Epithelial cell of esophagus (primary cell): ENCODE results near the gene IGSF9.

Source experiments
- DNase-seq: peaks from one replicate; pipeline ENCODE4 v3.0.0; 2010; ENCODE audit warnings: low read depth
- H3K4me3 ChIP-seq: 2 replicates; pipeline ENCODE4 v1.5.1; 2011; ENCODE audit warnings: mild to moderate bottlenecking, low read length, control low read depth
- TF ChIP-seq, protein P1 (sequence below): IDR thresholded peaks from 2 replicates; pipeline ENCODE4 v1.5.1; 2011; ENCODE audit warnings: low read depth, mild to moderate bottlenecking, low read length, control low read depth, inconsistent platforms; ENCODE audit not compliant: insufficient read depth; ENCODE audit errors: missing control alignments

IGSF9 gene

GRCh38 chr1:159920202-159920601 is 25.2 kb downstream of the IGSF9 start:
- TF ChIP-seq, protein P1, sequence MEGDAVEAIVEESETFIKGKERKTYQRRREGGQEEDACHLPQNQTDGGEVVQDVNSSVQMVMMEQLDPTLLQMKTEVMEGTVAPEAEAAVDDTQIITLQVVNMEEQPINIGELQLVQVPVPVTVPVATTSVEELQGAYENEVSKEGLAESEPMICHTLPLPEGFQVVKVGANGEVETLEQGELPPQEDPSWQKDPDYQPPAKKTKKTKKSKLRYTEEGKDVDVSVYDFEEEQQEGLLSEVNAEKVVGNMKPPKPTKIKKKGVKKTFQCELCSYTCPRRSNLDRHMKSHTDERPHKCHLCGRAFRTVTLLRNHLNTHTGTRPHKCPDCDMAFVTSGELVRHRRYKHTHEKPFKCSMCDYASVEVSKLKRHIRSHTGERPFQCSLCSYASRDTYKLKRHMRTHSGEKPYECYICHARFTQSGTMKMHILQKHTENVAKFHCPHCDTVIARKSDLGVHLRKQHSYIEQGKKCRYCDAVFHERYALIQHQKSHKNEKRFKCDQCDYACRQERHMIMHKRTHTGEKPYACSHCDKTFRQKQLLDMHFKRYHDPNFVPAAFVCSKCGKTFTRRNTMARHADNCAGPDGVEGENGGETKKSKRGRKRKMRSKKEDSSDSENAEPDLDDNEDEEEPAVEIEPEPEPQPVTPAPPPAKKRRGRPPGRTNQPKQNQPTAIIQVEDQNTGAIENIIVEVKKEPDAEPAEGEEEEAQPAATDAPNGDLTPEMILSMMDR = no peak
- DNase-seq = no peak
- no peak overlapping the region for H3K4me3 ChIP-seq

DNA sequence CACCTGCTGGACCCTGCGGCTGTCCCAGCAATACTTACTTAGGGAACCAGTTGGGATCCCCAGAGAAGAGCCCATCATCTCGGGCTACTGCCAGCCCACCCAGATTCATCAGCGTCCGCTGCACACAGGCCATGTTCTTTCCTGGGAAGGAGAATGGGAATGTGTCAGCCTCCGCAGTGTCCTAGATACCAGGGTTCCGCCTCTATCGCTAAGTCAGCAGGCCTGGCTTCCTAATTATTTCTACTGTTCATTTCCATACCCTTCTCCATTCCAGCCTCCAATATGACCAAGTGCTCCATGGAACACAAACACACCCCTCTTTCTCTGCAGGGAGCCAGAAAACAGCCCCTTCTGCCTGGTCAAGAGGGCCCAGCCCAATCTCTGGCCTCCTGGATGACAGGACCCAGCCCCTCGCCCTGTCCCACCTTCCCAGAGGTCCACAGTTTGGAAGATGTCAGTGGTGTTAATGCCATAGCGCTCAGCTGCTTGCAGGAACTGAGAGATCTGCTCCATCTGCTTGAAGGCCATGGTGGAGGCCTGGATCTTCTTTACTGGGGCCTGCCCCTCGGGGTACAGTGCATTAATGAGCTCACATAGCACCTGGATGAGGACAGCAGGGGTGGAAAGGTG is 26.1 kb downstream of the IGSF9 start:
- no peak overlapping the region for H3K4me3 ChIP-seq
- TF ChIP-seq, protein P1 = no peak
- DNase-seq = no peak

DNA sequence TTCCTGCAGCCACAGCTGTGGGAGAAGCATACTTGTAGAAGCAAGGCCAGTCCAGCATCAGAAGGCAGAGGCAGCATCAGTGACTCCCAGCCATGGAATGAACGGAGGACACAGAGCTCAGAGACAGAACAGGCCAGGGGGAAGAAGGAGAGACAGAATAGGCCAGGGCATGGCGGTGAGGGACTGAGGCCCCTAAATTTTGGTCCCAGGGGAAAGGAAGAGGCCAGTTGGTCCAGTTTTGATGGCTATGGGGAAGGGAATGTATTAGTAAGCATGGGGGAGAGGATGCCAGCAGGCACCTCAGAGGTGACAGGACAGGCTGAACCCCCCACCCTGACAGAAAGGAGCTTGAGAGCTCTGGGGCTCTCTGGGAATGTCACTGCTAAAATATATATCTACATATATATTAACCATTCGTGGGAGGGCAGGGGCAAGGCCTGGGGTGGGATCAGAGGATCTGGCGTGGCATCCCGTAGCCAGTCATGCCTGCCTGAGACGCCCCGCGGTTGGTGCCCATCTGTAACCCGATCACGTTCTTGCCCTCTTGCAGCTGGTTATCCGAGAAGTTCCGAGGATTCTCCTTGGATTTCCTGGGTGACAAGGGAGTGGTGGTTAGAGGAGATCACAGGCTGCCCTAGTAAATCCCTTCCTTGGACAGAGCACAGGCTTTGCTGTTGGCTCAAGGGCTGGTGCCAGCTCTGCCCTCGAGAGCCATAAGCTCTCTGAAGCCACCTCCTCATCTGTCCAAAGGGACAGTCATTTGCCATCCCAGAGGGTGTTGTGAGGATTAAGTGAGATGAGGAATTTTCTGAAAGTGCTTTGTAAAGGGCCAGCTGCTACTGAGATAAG is 26.8 kb downstream of the IGSF9 start:
- DNase-seq = no peak
- TF ChIP-seq, protein P1 = no peak
- no peak overlapping the region for H3K4me3 ChIP-seq

- peak; percentile 36 for DNase-seq
- H3K4me3 ChIP-seq = no peak overlapping the region
- TF ChIP-seq, protein P1 = no peak
Measured at GRCh38 chr1:159917533-159918351, 27.7 kb downstream of the IGSF9 start.

GRCh38 chr1:159916242-159917051 is 29.0 kb downstream of the IGSF9 start:
- H3K4me3 ChIP-seq = no peak overlapping the region
- TF ChIP-seq, protein P1 = peak; percentile 13
- DNase-seq = peak; percentile 92

DNA sequence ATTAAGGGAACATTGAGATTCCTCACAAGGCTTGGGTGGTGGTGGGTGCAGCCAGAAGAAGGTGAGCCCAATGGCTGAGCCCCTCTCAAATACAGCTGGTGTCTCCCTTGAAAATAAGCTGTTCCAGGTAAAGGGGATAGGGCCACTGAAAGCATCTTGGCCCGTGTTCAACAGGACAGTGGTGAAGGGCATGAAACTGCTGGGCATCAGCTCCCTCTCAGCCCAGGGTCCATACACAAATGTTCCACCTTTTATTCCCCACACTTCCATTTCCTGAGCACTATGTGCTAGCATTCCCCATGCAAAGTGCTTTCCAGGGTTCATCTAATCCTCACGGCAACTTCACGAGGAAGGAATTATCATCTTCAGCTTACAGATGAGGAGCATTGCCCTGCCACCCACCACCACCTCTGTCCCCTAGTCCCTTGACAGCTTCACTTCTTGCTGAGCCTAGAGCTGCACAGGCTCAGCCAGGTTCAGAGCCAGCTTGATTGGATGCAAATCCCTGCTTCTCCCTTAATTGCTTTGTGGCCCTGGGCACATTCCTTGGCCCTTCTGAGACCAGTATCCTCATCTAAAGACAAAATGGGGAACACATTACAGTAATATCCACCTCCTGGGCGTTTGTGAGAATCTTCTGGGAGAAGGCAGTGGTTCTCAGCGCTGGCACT is 29.7 kb downstream of the IGSF9 start:
- TF ChIP-seq, protein P1 = no peak
- DNase-seq = no peak
- H3K4me3 ChIP-seq = no peak overlapping the region
